Measurements from ENCODE around the gene GHRH.

- no peak for TF ChIP-seq CTCF (IDR thresholded peaks at IDR 0.05)
- TF ChIP-seq POLR2A (IDR thresholded peaks at IDR 0.05), result no peak
These were observed 21.1 kb downstream of the GHRH start for GRCh38 chr20:37240337-37241067.
